Thyroid gland (tissue), 4 donors: ENCODE measurements around the gene ARHGAP24. TPM values are rescaled to one million over a fixed set of nuclear protein-coding genes. Genes with fewer than 3 reads are reported as not detected.
"Not testable (repeated sequence)": the region's sequence is repeated elsewhere in the genome, so short reads cannot be mapped to it uniquely, and the experiment has no call there.

Experiments
- DNase-seq, 2 donors: peaks; one replicate each; pipeline ENCODE4 v3.0.0-alpha.2; 2019
- H3K27ac ChIP-seq, 3 donors: fragments of 200-600 bp; sonication (generic); 1 replicate in 2 of 3; 2 replicates in 1 of 3; pipeline ENCODE4 v1.5.1; 2016 to 2019; ENCODE audit warnings: mild to moderate bottlenecking in 1 of 3, moderate library complexity in 1 of 3
- H3K27me3 ChIP-seq: fragments of 200-600 bp; sonication (generic); one replicate; pipeline ENCODE4 v1.5.1; 2019
- H3K36me3 ChIP-seq, 2 donors: fragments of 200-600 bp; sonication (generic); one replicate each; pipeline ENCODE4 v1.5.1; 2016 to 2019
- H3K4me1 ChIP-seq, 2 donors: fragments of 200-600 bp; sonication (generic); one replicate each; pipeline ENCODE4 v1.5.1; 2017 to 2019
- H3K4me3 ChIP-seq, 3 donors: fragments of 200-600 bp; sonication (generic); replicated peaks in 1 of 3; 1 replicate in 2 of 3; 2 replicates in 1 of 3; pipeline ENCODE4 v1.5.1; 2016; ENCODE audit warnings: mild to moderate bottlenecking in 1 of 3
- H3K9me3 ChIP-seq: fragments of 200-600 bp; sonication (generic); one replicate; pipeline ENCODE4 v1.5.1; 2017
- POLR2A ChIP-seq, 2 donors: fragments of 450-650 bp; IDR thresholded peaks; one replicate each; pipeline ENCODE4 v1.6.1; 2017; ENCODE audit warnings: antibody characterized with exemption in 2 of 2, mild to moderate bottlenecking in 2 of 2, moderate library complexity in 1 of 2
- WGBS, 2 donors: methylation state at CpG; one replicate each; pipeline ENCODE4 v1.1.5; 2017; 5-methylcytosine and 5-hydroxymethylcytosine counted together
- intact Hi-C: fragments of 100-400 bp; cut with DNase I; formaldehyde crosslinking; loops from one replicate; pipeline ENCODE4 v1.15.1; 2023
- total RNA-seq, 4 donors: library from RNA; depleted of rRNA; stranded (reverse); fragments of >200 nt; gene quantifications; one replicate each; pipeline ENCODE4 v1.2.3, GENCODE V29; 2016
- TF ChIP-seq, protein P1 (sequence below), 6 experiments: fragments of 200-600 bp in 3 of 6; fragments of 450-650 bp in 3 of 6; sonication (generic) in 3 of 6; IDR thresholded peaks; one replicate each; pipeline ENCODE4 v1.5.1; 2016 to 2019; ENCODE audit warnings: antibody characterized with exemption in 6 of 6, mild to moderate bottlenecking in 2 of 6, inconsistent platforms in 1 of 6, moderate library complexity in 1 of 6

ARHGAP24 gene
- total RNA-seq, 4 donors from 2014 or later, result 20.8 to 70.3 (median 52.4) TPM

DNA sequence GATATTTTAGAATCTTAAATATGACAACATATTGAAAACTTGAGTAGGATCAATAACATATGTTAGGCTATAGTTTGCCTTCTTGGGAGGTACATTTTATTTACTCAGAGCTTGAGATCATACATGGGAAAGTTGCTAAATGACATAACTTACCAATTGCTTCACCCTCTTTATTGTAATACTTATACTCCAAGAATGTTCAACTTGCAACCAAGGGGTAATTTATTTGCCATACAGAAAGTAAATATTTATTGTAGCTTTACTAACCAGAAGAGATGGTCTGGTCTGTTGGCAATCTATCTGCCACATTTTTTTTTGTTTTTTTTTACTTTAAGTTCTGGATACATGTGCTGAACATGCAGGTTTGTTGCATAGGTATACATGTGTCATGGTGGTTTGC, 426.6 kb downstream of the ARHGAP24 start:
- Histone ChIP-seq H3K4me3 (no peak overlapping the region), H3K4me1 (peaks cover 4 to 11% of the 10 kb centered on the region in 2 donors), H3K27ac (no peak overlapping the region), H3K9me3 (no peaks in the 10 kb centered on the region), H3K27me3 (no peaks in the 10 kb centered on the region), H3K36me3 (no peaks in the 10 kb centered on the region)
- intact Hi-C loops, result no loop called here
- TF ChIP-seq, protein P1, sequence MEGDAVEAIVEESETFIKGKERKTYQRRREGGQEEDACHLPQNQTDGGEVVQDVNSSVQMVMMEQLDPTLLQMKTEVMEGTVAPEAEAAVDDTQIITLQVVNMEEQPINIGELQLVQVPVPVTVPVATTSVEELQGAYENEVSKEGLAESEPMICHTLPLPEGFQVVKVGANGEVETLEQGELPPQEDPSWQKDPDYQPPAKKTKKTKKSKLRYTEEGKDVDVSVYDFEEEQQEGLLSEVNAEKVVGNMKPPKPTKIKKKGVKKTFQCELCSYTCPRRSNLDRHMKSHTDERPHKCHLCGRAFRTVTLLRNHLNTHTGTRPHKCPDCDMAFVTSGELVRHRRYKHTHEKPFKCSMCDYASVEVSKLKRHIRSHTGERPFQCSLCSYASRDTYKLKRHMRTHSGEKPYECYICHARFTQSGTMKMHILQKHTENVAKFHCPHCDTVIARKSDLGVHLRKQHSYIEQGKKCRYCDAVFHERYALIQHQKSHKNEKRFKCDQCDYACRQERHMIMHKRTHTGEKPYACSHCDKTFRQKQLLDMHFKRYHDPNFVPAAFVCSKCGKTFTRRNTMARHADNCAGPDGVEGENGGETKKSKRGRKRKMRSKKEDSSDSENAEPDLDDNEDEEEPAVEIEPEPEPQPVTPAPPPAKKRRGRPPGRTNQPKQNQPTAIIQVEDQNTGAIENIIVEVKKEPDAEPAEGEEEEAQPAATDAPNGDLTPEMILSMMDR (IDR thresholded peaks at IDR 0.05), result no peak
- no peak for TF ChIP-seq POLR2A (IDR thresholded peaks at IDR 0.05)
- DNase-seq, result no peak

GRCh38 chr4:85902647-85903046, 427.7 kb downstream of the ARHGAP24 start:
- whole genome bisulfite sequencing, 2 donors, result 97 to 99% methylated on average over 11 of the region's 11 CpGs

DNA sequence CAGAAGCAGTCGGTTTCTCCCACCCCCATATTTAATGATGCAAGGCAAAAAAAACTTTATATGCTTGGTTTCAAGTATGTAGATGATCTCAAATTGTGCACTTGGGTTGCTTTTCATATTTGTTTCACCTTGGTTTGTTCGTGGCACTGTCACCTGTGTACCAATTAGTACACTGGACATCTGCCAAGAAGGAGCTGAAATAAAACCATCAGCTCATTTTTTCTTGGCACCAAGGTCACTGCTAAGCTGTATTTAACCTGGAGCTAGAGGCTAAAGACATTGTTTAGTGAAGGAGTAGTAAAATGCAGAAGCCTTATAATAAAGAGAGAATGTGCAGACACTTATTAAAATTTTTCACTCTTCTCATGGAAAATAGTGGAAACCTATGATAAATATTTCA, 430.8 kb downstream of the ARHGAP24 start:
- H3K4me1 ChIP-seq, result peaks cover 11 to 13% of the 10 kb centered on the region in 2 donors
- H3K27ac ChIP-seq, result no peak overlapping the region
- no peaks in the 10 kb centered on the region for H3K36me3 ChIP-seq
- H3K27me3 ChIP-seq, result no peaks in the 10 kb centered on the region
- no peaks in the 10 kb centered on the region for H3K9me3 ChIP-seq
- no peak for DNase-seq
- WGBS, 2 donors, result 56 to 70% methylated on average over 2 of the region's 2 CpGs
- TF ChIP-seq, protein P1 (IDR thresholded peaks at IDR 0.05), result no peak
- TF ChIP-seq POLR2A (IDR thresholded peaks at IDR 0.05), result no peak
- intact Hi-C loops, result no loop called here
- no peak overlapping the region for H3K4me3 ChIP-seq

More at GRCh38 chr4:85902647-85903046, 427.7 kb downstream of the ARHGAP24 start:
- H3K27me3 ChIP-seq, H3K36me3 ChIP-seq, H3K27ac ChIP-seq, H3K9me3 ChIP-seq, intact Hi-C loops, DNase-seq, H3K4me3 ChIP-seq: not testable (repeated sequence)
- H3K4me1 ChIP-seq, result peaks cover 4 to 11% of the 10 kb centered on the region in 2 donors

GRCh38 chr4:85907001-85907400, 432.1 kb downstream of the ARHGAP24 start:
- 93 to 96% methylated on average over 2 of the region's 2 CpGs for WGBS, 2 donors
- intact Hi-C loops, result no loop called here
- Histone ChIP-seq H3K27ac (no peak overlapping the region), H3K9me3 (no peaks in the 10 kb centered on the region), H3K36me3 (no peaks in the 10 kb centered on the region), H3K4me1 (peaks cover 11 to 13% of the 10 kb centered on the region in 2 donors), H3K27me3 (no peaks in the 10 kb centered on the region), H3K4me3 (no peak overlapping the region)
- TF ChIP-seq POLR2A (IDR thresholded peaks at IDR 0.05), result no peak
- TF ChIP-seq, protein P1 (IDR thresholded peaks at IDR 0.05), result no peak
- DNase-seq, result no peak

DNA sequence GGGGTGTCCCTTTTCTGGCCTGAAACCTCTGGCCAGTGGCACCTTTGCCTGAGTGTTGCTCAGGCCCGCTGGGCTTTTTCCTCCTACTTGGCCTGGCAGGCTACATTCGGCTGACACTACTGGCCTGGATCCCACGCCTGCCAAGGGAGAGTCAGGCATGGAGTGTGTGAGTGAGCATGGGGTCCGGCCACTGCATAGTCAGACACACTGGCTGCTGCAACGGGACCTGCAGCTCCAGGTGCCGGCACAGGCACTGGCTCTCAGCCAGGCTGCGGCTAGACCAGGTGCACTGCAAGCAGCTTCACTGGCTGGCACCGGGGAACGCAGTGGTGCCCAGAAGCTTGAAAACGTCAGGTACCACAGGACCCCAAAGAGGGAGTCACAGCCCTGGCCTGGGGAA, 434.9 kb downstream of the ARHGAP24 start:
- peak; percentile 69 to 71 for DNase-seq
- Histone ChIP-seq H3K36me3 (no peaks in the 10 kb centered on the region), H3K27ac (no peak overlapping the region), H3K4me3 (no peak overlapping the region), H3K27me3 (no peaks in the 10 kb centered on the region), H3K9me3 (no peaks in the 10 kb centered on the region), H3K4me1 (peaks cover 8 to 13% of the 10 kb centered on the region in 2 donors)
- TF ChIP-seq POLR2A (IDR thresholded peaks at IDR 0.05), result no peak
- TF ChIP-seq, protein P1 (IDR thresholded peaks at IDR 0.05), result no peak
- whole genome bisulfite sequencing, 2 donors, result 69 to 73% methylated on average over 6 to 10 of the region's 10 CpGs
- intact Hi-C loops, result no loop called here

- WGBS, 2 donors, result 77 to 83% methylated on average over 5 to 6 of the region's 7 CpGs
- Histone ChIP-seq H3K36me3 (no peaks in the 10 kb centered on the region), H3K27me3 (no peaks in the 10 kb centered on the region), H3K9me3 (no peaks in the 10 kb centered on the region), H3K4me1 (peaks cover 4 to 10% of the 10 kb centered on the region in 2 donors), H3K27ac (no peak overlapping the region), H3K4me3 (no peak overlapping the region)
- TF ChIP-seq POLR2A (IDR thresholded peaks at IDR 0.05), result no peak
- TF ChIP-seq, protein P1 (IDR thresholded peaks at IDR 0.05), result no peak
- DNase-seq, result peak; percentile 5 to 11
- intact Hi-C loops, result no loop called here
Observed at GRCh38 chr4:85910985-85911384, 436.0 kb downstream of the ARHGAP24 start.
